DMS153 treated with DMSO at 0.1 percent for 48 hours (cell line): ENCODE data around the gene LNX2.
"Not testable (repeated sequence)": the region's sequence is repeated elsewhere in the genome, so short reads cannot be mapped to it uniquely, and the experiment has no call there.

Experiments
- DNase-seq: peaks from one replicate; lab custom pipeline; 2025; ENCODE audit not compliant: unreplicated experiment; lab: John Stamatoyannopoulos, UW

The LNX2 gene

GRCh38 chr13:27638001-27638400, 17.7 kb upstream of the LNX2 start:
- DNase-seq: no peak

DNA sequence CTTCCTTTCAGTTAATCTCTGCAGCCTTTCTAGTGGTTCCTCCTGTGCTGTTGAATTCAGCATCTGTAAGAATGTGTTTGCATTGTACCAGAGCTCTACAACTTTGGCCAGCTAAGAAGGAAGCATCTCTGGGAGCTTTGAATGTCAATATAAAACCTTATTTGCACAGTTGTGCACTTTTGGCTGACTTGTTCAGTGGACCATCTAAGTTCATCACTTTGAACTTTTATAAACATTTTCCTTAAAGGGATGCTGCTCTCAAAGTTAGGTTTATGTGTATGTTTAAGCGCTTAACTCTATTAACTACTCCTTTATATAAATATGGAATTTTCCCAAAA, 16.9 kb upstream of the LNX2 start:
- DNase-seq: no peak

DNA sequence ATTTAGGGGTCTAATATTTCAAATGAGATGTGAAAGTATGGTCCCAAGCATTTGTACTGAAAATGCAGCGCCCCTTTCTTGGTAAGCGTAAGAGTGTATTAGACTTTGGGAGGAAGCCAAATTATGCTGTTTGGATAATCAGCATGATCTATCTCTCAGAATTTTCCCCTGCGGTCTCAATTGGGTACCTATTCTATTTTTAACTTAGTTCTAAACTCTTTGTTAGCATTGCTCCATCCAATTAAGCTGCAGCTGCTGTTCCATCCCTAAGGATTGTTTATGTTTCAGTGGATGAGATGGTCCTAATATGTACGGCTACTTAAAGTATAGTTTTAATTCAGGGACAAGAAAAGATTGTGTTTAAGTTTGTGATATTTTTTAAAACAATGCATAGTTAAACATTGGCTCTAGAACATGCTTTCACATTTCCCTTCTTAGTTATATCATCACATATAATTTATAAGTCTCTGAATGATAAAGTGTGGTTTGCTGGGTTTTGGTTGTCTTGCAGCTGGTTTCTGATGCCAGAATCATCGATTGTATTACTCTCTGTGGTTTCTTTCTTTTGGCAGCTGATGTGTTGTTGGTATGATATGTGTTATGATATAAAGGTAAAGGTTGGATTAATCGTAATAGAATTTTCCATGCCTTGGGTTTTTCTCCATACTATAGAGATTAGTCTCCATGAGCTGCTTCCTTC, 16.4 kb upstream of the LNX2 start:
- no peak for DNase-seq

DNA sequence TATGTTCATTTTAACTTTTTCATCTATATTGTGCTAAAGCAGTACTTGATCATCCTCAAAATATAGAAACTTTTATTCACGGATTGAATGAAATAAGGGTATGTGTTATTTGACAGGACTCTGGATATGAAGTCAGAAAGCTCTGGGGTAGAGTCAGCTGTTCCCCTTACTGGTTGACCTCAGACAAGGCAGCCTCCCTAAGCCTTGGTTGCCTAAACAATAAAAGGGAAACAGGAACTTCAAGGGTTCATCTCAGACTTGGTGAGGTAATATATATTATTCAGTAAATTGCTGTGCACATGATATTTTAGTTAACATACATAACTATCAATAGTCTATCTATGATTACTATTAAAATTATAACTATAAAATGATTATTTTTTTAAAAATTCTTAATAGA, 14.9 kb upstream of the LNX2 start:
- no peak for DNase-seq

DNA sequence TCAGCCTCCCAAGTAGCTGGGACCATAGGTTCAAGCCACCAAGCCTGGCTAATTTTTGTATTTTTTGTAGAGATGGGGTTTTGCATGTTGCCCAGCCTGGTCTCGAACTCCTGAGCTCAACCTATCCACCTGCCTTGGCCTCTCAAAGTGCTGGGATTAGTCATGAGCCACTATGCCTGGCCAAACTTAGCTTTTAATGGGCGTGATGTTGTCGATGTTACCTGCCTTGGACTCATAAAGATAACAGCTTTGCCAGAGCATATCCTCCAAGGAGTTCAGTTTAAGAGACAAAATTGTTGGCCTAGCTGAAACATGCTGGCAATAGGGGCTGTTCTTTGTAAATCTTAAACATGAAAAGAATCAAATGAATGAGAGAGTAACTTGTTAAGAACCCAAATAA, 14.5 kb upstream of the LNX2 start:
- DNase-seq: no peak

GRCh38 chr13:27634231-27634630, 13.9 kb upstream of the LNX2 start:
- no peak for DNase-seq

- DNase-seq: no peak
These were observed 12.3 kb upstream of the LNX2 start for GRCh38 chr13:27632648-27633047.

DNA sequence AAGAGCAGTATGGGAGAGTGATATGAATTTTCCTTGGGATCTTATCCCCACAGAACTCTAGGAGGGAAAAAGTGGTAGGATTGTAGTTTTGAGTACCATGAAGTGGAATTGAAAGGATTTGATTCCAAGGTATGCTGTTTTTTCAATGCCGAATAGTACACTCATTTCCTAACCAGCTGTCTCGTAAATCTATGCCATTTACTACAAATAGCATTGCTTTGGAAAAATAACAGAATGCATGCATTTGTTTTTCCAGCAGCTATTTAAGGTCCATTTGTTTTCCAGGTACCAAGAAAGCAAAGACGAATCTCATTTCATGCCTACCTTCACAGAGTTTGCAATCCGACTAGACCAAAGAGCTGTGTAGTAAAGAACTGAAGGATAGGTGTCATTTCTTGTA, 11.9 kb upstream of the LNX2 start:
- DNase-seq: no peak

DNA sequence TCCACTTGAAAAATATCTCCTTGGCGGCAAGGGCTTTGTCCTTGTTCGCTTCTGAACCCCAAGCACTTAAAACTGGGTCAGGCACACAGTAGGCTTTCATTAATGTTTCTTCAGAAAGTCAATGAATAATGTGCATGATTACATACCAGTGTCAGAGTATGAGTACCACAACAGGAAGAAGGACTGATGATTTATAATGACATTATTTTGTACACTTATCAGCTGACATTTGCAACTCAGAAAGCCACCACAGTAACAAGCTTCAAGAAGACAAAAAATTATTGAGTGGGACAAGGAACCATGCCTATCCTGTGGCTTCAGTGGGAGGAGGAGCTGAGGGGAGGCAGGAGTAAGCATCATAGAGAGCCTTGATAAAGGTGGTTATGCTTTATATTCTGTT, 11.3 kb upstream of the LNX2 start:
- DNase-seq: no peak

- DNase-seq: no peak
These were observed 10.8 kb upstream of the LNX2 start for GRCh38 chr13:27631156-27631555.

GRCh38 chr13:27628766-27629165, 8.4 kb upstream of the LNX2 start:
- not testable (repeated sequence) for DNase-seq

GRCh38 chr13:27628081-27628480, 7.8 kb upstream of the LNX2 start:
- no peak for DNase-seq

DNA sequence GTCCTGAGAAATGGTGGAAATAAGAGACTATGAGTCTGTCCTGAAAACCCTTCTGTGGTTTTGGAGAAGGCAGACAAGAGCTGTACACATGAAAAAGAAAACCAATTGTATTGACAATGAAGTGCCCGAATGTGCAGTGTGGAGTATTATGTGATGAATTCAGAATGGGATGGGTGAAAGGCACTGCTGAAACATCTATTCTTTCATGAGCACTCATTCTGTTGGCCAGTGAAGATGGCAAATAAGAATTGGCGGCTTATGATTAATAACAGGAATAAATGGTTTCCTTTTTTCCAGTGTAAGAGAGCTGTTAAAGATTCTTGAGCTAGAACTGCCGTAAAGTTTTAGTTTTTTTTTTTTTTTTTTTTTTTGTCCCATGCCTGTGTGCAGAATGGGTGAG, 7.1 kb upstream of the LNX2 start:
- no peak for DNase-seq

DNA sequence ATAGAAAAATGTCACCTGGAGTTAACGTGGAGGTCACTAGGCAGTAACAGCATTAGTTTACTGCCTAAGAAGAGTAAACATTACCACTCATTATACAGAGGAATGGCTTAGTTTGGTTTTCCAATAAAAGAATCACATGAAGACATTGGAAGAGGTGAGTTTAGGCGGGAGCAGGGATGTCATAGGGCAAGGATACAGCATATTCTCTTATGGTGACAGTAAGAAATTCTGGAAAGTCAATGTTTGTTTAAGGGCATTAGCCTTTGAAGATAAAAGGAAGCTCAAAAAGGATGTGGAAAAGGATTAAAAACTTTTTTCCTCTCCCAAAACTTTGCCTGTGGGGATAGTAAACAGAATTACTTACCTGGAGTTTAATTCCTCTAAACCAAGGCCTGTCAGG, 5.5 kb upstream of the LNX2 start:
- DNase-seq: no peak

DNA sequence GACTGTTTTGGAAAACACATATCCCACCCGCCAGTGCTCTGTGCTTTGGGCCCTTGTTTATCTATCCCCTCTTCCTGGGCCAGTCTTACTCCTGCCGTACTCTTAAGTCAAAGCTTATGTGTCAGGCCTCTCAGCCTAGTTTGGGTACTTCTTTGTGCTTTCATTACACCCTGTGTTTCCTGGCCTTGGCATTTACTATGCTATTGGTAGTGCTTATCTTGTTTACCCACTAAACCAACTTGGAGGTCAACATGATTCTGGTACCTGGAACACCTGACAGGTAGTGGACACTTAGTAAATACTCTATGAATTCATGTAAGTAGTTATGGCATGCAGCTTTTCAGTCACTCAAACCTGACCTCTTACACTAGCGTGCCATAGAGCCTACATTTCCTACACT, 3.7 kb upstream of the LNX2 start:
- no peak for DNase-seq

DNA sequence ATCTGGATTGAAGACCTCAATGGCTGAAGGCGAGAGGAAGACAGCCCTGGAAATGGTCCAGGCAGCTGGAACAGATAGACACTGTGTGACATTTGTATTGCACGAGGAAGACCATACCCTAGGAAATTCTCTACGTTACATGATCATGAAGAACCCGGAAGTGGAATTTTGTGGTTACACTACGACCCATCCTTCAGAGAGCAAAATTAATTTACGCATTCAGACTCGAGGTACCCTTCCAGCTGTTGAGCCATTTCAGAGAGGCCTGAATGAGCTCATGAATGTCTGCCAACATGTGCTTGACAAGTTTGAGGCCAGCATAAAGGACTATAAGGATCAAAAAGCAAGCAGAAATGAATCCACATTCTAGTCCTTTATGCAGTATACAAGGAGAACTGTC, 2.6 kb upstream of the LNX2 start:
- DNase-seq: no peak

- DNase-seq: no peak
These were observed 1.9 kb upstream of the LNX2 start for GRCh38 chr13:27622102-27622820.

DNA sequence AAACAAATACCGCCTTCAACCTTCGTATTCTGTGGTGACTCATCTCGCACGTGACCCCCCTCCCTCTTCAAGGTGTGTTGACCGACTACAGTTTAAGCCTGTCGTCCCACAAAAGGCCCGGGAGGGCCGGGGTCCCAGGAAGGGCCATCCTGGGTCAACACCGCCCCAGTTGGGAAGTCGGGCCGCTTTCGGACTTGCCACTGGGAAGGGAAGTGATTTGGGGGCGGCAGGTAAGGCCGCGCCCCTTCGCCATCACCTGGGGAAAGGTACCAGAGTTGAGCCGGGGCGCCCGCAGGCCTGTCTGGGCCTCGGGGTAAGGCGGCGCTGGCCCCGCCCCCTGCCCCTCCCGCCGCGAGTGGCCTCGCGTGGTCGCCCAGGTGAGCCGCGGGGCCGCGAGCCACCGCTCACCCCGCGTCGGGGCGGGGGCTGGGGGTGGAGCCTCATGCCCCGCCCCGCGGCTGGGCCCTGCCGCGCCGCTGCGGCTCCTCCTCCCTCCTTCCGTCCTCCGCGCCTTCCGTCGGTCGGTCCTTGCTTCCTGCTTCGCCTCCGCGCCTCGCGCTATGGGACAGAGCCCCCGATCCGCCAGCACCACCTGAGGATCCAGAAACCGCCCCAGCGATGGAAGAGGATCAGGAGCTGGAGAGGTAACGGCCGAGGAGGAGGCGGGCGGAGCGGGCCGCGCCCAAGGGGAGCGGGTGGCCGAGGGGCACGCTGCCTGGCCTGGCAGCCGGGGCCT, 1.2 kb upstream of the LNX2 start, which contains the start of gene POLR1D:
Gene POLR1D, plus strand, starts transcription at position 527 of the 736 bp plus-strand sequence. Its CDS starts 92 bp downstream, at position 619.
- DNase-seq: peak; percentile 77

GRCh38 chr13:27621116-27621365, 712 bp upstream of the LNX2 start:
- DNase-seq: peak; percentile 77

- DNase-seq: no peak
These were observed 477 bp downstream of the LNX2 start for GRCh38 chr13:27619728-27620376.

- DNase-seq: no peak
These were observed 1.1 kb downstream of the LNX2 start for GRCh38 chr13:27619093-27619727.
